ENCODE results near the gene KAT6B.

DNA sequence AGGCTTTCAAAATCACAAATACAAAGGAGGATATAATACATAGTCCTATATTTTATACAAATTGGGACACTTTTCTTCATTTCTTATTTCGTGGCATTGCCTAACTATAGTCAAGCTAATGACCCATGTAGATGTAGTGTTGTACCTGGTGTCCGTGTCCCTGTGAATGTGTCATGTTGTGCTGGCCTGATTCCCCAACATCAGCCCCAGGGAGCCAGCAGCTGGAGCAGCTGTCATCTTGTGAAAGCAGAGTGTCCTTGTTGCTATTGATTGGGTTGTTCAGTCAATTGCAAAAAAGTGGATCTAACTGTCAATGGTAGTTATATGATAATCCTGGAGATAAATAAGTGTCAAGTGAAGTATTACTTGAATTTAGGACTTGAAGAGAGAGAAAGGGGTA is 86.3 kb downstream of the KAT6B start:
- TF ChIP-seq, protein P1, sequence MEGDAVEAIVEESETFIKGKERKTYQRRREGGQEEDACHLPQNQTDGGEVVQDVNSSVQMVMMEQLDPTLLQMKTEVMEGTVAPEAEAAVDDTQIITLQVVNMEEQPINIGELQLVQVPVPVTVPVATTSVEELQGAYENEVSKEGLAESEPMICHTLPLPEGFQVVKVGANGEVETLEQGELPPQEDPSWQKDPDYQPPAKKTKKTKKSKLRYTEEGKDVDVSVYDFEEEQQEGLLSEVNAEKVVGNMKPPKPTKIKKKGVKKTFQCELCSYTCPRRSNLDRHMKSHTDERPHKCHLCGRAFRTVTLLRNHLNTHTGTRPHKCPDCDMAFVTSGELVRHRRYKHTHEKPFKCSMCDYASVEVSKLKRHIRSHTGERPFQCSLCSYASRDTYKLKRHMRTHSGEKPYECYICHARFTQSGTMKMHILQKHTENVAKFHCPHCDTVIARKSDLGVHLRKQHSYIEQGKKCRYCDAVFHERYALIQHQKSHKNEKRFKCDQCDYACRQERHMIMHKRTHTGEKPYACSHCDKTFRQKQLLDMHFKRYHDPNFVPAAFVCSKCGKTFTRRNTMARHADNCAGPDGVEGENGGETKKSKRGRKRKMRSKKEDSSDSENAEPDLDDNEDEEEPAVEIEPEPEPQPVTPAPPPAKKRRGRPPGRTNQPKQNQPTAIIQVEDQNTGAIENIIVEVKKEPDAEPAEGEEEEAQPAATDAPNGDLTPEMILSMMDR (IDR thresholded peaks at IDR 0.05): no peak
- TF ChIP-seq POLR2A (IDR thresholded peaks at IDR 0.05): no peak

Measured in uterus (tissue), 2 donors.